ENCODE measurements around the gene AIF1.
"Not testable (repeated sequence)": the region's sequence is repeated elsewhere in the genome, so short reads cannot be mapped to it uniquely, and the experiment has no call there.

AIF1 gene

DNA sequence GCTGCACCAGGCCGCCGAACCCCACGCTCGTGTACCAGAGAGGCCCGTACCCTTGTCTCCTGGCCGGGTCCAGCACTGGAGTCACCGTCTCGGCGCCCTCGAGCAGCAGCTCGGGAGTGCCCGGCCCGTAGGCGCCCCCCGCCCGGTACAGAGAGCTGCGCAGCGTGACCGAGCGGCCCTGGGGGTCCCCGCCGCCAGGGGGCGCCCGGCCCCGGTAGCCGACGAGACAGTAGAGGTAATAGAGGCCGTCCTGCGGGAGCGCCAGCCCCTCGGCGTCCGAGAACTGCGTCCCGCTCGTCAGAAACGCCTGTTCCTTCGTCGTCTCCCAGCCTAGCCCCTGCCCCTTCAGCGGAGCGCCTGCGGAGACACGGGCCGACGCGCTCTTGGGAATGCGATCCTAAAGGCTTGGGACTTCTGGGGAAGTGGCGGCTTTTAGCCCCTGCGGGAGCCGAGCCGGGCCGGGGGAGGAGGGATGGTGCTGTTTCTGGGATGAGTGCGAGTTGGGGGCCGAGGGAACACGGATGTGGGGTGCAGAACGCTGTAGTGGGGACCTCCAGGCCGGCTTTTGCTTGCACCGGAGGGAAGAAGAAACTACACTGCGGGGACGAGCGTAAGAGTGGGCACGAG is 34.1 kb upstream of the AIF1 start:
- peak; percentile 95 for DNase-seq (ENCODE audit: low spot score)

DNA sequence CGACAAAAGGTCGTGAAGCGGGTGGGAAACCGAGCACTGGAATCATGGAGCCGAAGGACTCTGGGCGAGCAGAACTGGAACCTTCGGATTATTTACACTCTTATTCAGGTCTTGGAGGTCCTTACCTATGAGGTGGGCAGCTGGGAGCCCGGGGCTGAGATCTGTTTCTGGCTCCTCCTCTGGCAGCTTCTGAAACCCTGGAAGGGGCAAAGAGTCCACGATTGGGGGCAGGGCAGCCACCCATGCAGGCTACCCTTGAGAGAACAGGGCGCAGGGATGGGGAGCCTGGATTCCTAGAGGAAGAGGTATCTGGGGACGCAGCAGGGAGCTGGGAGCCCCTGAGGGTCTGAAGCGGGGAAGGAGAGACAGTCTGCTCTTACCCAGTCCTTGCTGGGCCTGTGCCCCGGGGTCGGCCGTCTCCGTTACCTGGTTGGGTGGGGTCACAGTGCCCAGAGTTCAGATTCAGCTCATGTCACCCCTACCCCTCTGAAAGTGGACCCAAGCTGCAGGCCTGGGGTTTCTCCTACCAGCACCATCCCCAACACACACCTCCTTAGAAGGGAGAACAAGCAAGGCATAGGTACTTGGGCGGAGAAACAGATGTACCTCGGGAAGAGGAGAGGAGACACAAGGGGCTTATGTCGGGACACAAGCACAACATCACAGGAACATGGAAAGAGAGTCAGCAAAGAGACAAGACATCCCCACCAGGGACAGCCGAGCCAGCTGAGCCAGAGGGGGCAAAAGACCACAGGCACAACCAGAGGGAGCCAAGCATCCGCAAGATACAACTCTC is 33.4 kb upstream of the AIF1 start:
- no peak for DNase-seq (ENCODE audit: low spot score)

DNA sequence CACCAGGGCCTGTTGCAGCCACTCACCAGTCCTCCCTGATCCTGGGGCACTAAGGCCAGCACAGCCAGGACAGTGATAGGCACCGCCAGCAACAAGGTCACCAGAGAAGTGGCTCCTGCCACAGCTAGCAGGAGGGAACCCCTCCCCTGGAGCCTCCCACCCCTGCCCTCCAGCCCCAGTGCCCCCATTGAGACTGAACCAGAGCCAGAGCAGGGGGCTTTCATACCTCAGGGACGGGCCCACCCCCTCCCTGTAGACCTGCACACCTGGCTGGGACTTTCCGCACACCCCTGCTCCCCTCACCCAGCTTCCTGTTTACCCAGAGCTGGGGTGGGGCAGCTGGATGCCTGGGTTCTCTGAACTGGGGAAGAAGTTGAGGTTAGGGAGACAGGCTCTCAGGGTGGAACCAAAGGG is 32.8 kb upstream of the AIF1 start, which contains the start of gene LTB:
Gene LTB, minus strand, starts transcription at position 195 of the 414 bp plus-strand sequence. Its CDS starts 7 bp downstream, at position 188.
- no peak for DNase-seq (ENCODE audit: low spot score)

DNA sequence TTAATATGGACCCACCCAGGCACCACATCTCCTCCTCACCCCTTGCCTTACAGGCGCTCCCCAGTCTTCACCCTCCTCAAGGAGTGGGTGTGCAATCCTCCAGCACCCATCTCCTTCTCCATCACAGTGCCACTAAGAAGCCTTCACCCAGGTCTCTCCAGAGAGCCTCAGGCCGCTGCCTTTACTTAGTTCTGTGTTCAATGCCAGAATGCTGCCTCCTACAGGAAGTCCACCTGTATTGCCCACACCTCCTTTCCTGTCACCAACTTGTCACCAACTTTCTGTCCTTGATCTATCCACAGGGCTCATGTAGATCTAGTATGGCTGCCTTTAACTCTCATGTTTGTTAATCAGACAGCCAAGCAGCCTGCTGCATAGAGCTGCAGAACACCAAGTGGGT is 29.5 kb upstream of the AIF1 start:
- peak; percentile 58 for DNase-seq (ENCODE audit: low spot score)

DNA sequence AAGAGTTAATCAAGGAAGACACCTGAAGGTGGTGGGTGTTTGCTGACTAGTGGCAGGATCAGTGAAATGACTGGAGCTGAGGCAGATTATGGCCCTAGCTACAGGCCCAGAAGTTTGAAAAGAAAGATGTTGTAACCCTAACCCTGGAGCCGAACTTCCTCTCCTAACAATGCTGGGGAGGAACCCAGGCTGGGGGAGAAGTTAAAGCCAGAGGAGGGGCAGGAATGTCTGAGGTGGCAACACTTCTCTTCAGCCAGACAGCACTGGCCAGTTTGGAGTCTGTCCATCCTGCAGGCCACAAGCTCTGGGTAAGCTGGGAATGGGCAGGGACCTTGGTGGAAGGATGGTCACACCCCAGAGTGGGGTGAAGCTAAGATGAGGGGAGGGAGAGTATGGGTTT is 29.0 kb upstream of the AIF1 start, which contains the start of gene LST1:
Gene LST1, plus strand, starts transcription at position 270 of the 400 bp plus-strand sequence. CDS start 1,023 bp downstream, outside the sequence.
- DNase-seq (ENCODE audit: low spot score) = no peak

DNA sequence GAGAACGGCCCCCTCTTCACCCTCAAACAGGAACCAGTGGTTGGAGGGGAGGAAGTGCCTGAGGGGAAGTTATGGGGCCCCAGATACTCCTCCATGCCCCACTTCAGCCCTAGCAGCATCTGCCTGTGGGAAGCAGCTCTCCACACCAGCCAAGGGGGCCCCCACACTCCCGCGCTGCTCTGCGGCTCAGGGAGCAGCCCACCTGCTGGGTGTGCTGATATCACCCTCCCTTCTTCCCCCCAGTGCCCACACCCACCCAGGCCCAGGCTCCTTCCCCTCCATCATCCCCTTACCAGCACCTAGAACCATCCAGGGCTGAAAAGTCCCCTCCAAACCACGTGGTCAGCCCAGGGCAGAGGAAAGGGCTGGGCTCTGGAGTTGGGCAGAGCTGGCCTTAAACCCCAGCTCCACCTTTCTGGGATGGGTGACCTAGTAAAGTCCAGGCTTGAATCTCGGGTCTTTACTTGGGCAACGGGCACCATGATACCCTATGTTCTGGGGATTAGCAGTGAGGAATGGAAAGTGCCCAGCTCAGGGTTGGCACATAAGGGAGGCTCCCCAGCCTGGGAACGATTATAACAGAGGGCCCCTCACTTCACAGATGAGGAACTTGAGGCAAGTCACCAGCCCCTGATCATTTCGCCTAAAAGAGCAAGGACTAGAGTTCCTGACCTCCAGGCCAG is 28.3 kb upstream of the AIF1 start:
- no peak for DNase-seq (ENCODE audit: low spot score)

DNA sequence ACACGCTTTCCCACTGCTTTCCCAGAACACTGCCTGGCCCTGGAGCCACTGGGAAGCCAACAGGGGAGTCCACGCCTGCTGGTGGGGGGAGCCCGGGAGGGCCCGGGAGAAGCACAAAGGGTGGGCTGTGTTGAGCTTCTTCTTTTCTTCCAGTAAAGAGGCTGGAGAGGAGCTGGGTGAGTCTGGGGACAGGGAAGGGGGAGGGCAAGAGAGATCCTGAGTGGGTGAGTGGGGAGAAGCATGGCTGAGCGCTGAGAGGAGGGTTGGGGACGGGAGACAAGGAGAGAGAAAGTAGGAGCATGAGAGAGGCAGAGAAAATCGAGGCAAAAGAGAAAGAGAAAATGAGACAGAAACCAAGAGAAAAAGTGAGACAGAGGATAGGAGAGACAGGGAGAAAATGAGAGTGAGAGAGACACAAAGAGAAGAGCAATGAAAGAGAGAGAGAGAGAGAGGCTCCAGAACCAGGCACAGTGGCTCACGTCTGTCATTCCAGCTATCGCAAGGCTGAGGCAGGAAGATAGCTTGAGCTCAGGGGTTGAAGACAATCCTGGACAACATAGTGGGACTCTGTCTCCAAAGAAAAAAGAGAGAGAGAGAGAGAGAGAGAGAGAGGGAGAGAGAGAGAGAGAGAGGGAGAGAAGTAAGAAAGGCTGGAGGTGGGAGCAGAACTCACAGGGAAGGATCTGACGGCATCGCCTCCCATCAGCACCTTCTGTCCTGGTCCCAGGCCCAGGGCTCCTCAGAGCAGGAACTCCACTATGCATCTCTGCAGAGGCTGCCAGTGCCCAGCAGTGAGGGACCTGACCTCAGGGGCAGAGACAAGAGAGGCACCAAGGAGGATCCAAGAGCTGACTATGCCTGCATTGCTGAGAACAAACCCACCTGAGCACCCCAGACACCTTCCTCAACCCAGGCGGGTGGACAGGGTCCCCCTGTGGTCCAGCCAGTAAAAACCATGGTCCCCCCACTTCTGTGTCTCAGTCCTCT is 26.9 kb upstream of the AIF1 start:
- no peak for DNase-seq (ENCODE audit: low spot score)

DNA sequence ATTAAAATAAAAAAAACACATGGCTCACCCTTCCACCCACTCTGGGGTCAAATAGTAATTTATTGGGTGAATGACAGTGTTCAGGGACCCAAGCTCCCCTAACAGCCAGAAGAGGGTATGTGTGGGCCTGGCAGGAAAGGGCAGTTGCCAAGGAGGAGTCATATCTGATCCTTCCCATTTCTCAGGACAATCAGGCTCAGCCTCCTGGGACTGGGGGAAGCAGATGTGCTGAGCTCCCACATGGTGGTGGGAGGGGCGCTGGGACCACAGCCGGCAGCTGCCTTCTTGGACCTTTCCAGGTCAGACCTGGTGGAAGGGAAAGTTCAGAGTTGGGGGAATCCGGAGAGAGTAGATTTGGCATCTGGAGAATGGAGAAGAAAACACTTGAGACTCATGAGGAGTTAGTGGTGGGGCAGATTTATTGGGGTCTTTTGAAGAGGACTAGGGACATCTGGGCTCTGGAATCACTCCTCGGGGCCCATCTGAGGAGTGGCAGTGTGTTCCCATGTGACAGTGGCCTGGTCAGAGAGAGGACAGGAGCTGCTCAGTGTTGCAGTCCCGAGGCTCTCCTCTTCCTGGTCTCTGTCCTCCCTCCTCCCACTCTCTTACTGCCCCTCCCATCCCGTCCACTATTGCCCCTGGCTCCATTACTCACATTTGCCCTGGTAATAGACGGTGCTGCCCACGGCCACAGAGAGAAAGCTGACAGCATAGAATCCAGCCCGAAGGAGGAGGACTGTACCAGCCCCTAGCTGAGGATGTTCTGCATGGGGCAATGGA is 26.0 kb upstream of the AIF1 start:
- DNase-seq (ENCODE audit: low spot score) = no peak

DNA sequence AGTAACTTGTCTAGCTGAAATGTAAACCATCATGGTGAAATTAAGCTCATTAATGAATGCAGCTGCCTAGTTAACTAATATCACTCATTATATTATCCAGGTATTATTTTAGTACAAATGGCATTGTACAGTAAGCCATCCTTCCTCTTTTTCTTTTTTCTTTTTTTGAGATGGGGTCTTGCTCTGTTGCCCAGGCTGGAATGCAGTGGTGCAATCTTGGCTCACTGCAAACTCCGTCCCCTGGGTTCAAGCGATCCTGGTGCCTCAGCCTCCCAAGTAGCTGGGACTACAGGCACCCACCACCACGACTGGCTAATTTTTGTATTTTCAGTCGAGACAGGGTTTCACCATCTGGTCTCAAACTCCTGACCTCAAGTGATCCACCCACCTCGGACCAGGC is 24.3 kb upstream of the AIF1 start:
- DNase-seq (ENCODE audit: low spot score) = not testable (repeated sequence)

DNA sequence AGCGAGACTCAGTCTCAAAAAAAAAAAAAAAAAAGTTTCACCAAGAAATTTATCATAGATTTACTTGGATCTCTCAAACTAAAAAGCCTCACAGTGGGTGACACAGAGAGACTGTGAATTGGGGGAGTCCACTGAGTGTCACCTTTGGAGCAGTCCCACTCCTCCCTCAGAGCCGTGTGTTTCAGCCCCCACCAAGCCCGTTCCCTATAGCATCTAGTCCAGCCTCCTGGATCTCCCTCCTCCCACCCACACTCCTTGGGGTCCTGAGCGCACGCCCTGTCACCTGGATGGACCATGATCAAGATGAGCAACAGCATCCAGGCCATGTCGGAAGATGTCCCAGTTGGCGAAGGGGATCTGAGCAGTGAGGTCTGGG is 22.6 kb upstream of the AIF1 start:
- DNase-seq (ENCODE audit: low spot score) = no peak

DNA sequence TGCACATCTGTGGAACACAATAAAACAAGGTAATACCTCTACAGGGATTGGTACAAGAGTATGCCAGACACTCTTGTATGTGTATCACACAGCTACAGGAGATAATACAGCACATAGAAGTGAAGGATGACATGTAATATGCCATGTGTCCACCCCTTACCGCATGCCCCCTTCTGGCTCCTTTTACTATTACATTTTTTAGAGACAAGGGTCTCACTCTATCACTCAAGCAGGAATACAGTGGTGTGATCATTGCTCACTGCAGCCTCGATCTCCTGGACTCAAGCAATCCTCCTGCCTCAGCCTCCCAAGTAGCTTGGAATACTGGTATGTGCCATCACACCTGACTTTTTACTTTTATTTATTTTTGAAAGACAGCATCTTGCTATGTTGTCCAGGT is 18.0 kb upstream of the AIF1 start:
- DNase-seq (ENCODE audit: low spot score) = no peak

DNA sequence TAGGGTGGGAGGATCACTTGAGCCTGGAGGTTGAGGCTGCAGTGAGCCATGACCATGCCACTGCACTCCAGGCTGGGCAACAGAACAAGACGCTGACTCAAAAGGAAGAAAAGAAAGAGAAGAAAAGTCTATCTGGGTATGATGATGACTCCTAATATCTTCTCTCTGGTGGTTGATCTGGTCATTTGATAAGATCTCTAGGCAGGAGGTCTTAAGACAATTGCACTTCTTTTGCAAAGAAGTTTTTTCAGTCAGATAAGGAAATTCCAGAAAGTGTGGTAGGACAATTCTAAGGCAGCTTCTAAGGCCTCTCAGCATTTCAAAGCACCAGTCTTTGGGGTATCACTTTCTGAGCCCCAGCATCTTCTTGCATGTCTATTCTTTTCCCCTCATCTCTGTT is 7.7 kb upstream of the AIF1 start:
- DNase-seq (ENCODE audit: low spot score) = no peak

DNA sequence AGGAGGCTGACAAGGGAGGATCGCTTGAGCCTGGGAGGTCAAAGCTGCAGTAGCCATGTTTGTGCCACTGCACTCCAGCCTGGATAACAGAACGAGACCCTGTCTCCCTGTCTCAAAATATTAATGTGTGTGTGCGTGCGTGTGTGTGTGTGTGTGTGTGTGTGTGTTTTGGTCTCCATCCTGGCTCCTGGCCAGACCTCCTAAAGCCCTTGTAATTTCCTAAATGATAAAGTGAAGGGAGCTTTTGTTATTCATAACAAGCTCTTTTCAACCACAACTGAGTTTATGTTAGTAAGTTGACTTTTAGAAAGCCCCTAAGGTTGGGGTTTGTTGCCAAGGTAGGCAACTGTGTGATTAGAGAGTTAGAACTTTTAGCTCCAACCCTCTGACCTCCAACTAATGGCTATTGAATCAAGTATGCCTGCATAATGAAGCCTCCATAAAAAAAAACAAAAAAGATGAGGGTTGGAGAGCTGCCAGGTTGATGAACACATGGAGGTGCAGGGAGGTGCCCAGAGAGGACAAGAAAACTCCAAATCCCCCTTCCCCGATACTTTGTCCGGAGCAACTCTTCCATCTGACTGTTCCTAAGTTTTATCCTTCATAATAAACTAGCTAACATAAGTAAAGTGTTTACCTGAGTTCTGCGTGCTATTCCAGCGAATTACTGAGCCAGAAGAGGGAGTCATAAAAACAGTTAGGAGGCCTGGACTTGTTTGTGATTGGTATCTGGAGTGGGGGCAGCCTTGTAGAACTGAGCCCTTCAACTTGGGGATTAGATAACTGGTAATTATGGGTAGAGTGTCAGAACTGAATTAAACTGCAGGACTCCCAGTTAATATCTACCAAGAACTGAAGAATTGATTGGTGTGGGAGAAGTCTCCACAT is 5.3 kb upstream of the AIF1 start:
- DNase-seq (ENCODE audit: low spot score) = no peak

DNA sequence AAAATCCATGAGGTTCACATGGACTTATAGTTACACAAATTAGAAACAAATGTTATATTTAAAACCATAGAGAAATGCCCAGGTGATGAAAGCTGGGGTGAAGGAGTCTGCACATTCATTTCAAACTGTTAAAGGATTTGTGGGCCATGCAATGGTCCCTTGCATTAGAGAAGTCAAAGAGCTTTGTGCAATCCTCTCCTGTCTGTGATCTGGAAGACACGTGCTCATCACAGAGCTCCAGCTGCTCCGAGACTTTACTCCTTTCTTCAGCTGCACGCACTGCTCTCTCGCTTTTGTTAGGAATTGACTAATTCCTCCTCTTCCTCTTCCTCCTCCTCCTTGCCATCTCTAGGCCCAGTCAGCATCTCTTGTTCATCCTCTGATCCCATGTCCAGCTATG is 4.1 kb upstream of the AIF1 start:
- DNase-seq (ENCODE audit: low spot score) = no peak

DNA sequence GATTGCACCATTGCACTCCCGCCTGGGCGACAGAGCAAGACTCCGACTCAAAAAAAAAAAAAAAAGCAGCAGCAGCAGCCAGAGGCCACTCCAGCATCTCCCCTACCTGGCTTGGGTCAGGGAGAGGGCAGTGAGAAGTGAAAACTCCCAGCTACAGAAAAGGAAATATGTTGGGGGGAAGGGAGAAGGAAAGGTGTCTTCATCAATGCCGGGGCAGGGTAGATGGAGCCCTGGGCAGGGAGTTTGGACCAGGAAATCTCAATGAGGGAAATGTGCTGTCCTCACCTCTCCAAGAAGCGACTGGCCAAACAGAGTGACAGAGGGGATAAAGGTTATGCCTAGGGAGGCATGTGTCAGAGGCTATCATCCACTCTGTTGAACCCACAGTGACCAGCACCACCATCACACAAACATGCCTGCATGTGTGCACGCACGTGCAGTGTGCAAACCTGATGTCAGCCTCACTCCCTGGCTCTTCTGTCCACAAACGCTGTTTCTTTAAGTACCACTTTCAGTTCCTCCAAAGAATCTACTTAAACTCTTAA is 887 bp upstream of the AIF1 start:
- DNase-seq (ENCODE audit: low spot score) = no peak

DNA sequence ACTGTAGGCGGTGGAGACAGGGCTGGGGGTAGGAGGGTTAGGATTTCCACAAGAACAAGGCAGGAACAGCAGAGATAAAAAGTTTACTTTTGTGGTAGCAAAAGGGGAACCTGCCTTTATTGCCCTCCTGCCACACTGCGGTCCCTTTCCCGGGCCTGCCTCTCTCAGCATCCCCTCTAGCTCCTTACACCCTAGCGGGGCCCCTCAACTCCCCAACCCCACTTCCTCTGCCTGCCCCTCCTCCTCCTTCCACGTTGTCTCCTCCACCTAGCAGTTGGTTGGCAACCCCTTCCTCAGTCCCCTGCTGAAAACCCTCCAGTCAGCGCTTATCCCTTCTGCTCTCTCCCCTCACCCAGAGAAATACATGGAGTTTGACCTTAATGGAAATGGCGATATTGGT is 714 bp downstream of the AIF1 start:
- no peak for DNase-seq (ENCODE audit: low spot score)

DNA sequence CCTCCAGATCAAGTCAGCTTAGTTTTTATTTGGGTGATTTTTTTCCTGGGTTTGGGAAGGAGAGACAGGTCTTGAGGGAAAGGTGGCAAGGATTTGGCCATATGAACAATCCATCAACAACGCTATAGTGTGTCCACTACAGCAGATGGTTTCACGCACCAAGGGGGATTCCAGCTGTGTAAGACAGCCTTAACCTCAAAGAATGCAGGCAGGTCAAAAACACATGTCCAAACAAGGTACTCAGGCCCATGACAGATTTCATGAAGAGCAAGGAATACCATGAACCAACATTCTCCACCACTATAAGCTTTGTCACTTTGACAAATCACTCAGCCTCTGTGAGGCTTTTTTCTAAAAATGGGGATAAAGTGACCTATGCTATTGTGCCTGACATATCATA is 2.0 kb downstream of the AIF1 start:
- DNase-seq (ENCODE audit: low spot score) = no peak

DNA sequence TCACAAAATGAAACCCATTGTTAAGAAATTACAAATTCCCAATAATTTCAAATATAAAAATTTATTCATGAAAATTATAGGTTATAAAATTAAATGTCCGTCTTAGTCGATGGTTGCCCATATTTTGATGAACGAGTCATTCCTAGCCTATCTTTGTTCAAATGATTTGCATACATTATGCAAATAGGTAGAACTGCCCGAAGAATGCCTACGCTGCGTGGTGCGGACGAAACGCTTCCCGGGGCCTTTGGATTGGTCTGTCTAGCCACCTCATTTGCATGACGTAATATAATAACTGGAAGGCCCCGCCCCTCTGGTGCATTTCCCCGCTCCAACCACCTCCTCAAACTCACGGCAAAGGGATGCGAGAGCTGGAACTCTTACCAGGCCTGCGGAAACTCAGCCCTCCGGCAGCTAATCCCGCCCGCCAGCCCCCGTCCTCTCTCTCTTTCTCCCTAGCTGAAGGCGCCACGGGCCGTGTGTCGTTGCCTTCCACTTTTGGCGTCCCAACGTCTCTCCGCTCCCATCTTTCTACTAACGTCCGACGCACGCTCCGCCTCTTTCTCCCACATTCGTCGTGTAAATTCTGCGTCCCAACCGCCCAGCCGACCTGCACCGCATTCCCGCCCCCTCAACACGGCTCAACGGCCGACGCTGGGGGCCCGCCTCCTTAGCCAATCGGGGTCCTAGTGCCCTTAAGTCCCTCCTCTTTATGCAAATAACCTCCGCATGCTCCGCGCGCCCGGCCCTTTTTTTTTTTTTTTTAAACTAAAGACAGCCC is 5.0 kb downstream of the AIF1 start:
- DNase-seq (ENCODE audit: low spot score) = peak; percentile 91

Measured in iPS-NIHi11 (cell line).